DOHH2 (cell line): ENCODE results near the gene CLIC3.

ENCODE experiments used
- CTCF ChIP-seq: fragments of 200-600 bp; sonication (generic); IDR thresholded peaks from one replicate; pipeline ENCODE4 v1.5.1; 2014; ENCODE audit warnings: antibody characterized with exemption, mild to moderate bottlenecking, low read depth, low read length; ENCODE audit not compliant: poor library complexity, severe bottlenecking
- EZH2phosphoT487 ChIP-seq: fragments of 200-600 bp; sonication (generic); IDR thresholded peaks from 2 replicates; pipeline ENCODE4 v1.6.1; 2017; ENCODE audit warnings: borderline replicate concordance, mild to moderate bottlenecking, antibody characterized with exemption, low read length, moderate library complexity, mixed read lengths

- TF ChIP-seq CTCF (no peak), EZH2phosphoT487 (no peak)
Observed at GRCh38 chr9:137044037-137044436, 47.7 kb upstream of the CLIC3 start.
